Liver (tissue), 9 donors: ENCODE data around the gene C16orf86. TPM values are rescaled to one million over a fixed set of nuclear protein-coding genes. Genes with fewer than 3 reads are reported as not detected.

Source experiments
- DNase-seq: peaks from one replicate; pipeline ENCODE4 v3.0.0-alpha.2; 2017; ENCODE audit warnings: low spot score
- H3K27ac ChIP-seq, 2 donors: one replicate each; pipeline ENCODE4 v1.7.0; 2013; ENCODE audit warnings: inconsistent platforms in 2 of 2, low read length in 2 of 2, control low read depth in 1 of 2, low read depth in 1 of 2, mild to moderate bottlenecking in 1 of 2
- H3K27me3 ChIP-seq, 4 donors: one replicate each; pipeline versions ENCODE4 v1.6.1 to v1.7.0; 2013; ENCODE audit warnings: low read length in 3 of 4, inconsistent platforms in 1 of 4, mild to moderate bottlenecking in 1 of 4, moderate library complexity in 1 of 4; ENCODE audit not compliant: control insufficient read depth in 4 of 4, insufficient read depth in 4 of 4
- H3K36me3 ChIP-seq, 4 donors: one replicate each; pipeline versions ENCODE4 v1.6.1 to v1.7.0; 2013; ENCODE audit warnings: low read length in 3 of 4, mild to moderate bottlenecking in 3 of 4, low read depth in 1 of 4, moderate library complexity in 1 of 4; ENCODE audit not compliant: control insufficient read depth in 4 of 4, insufficient read depth in 3 of 4
- H3K4me1 ChIP-seq, 4 donors: one replicate each; pipeline versions ENCODE4 v1.6.1 to v1.7.0; 2013; ENCODE audit warnings: low read length in 3 of 4, mild to moderate bottlenecking in 3 of 4, moderate library complexity in 1 of 4; ENCODE audit not compliant: control insufficient read depth in 4 of 4, insufficient read depth in 4 of 4
- H3K4me3 ChIP-seq, 3 donors: one replicate each; pipeline versions ENCODE4 v1.6.1 to v1.7.0; 2013; ENCODE audit warnings: low read length in 3 of 3, control low read depth in 1 of 3, low read depth in 1 of 3, mild to moderate bottlenecking in 1 of 3
- H3K9ac ChIP-seq, 2 donors: one replicate each; pipeline ENCODE4 v1.7.0; 2013; ENCODE audit warnings: low read length in 2 of 2, mild to moderate bottlenecking in 2 of 2, moderate library complexity in 2 of 2, control low read depth in 1 of 2, low read depth in 1 of 2
- H3K9me3 ChIP-seq, 4 donors: one replicate each; pipeline versions ENCODE4 v1.6.1 to v1.7.0; 2013; ENCODE audit warnings: low read length in 3 of 4; ENCODE audit not compliant: control insufficient read depth in 4 of 4
- ATF3 ChIP-seq: IDR thresholded peaks from 2 replicates; pipeline ENCODE4 v1.6.1; 2016; ENCODE audit warnings: antibody characterized with exemption
- CTCF ChIP-seq: fragments of 150-350 bp; IDR thresholded peaks from 2 replicates; pipeline ENCODE4 v1.5.1; 2017; ENCODE audit warnings: improper control_type of control experiment, low read depth, low read length; ENCODE audit not compliant: missing input control
- EGR1 ChIP-seq, 2 donors: IDR thresholded peaks; 2 replicates each; pipeline ENCODE4 v1.6.1; 2016 to 2018; ENCODE audit warnings: antibody characterized with exemption in 2 of 2, low read depth in 2 of 2
- FOXA1 ChIP-seq: IDR thresholded peaks from 2 replicates; pipeline ENCODE4 v1.6.1; 2016; ENCODE audit warnings: antibody characterized with exemption
- FOXA2 ChIP-seq: IDR thresholded peaks from 2 replicates; pipeline ENCODE4 v1.6.1; 2016; ENCODE audit warnings: antibody characterized with exemption
- GABPA ChIP-seq, 2 donors: IDR thresholded peaks in 1 of 2; conservative IDR thresholded peaks in 1 of 2; 2 replicates each; pipeline ENCODE4 v1.6.1; 2016; ENCODE audit warnings: antibody characterized with exemption in 2 of 2, mild to moderate bottlenecking in 1 of 2, moderate library complexity in 1 of 2
- HNF4A ChIP-seq, 2 donors: conservative IDR thresholded peaks; 2 replicates each; pipeline ENCODE4 v1.6.1; 2016; ENCODE audit warnings: antibody characterized with exemption in 2 of 2, mild to moderate bottlenecking in 2 of 2
- HNF4G ChIP-seq: IDR thresholded peaks from 2 replicates; pipeline ENCODE4 v1.6.1; 2016; ENCODE audit warnings: antibody characterized with exemption
- JUND ChIP-seq, 2 donors: IDR thresholded peaks; 2 replicates each; pipeline ENCODE4 v1.6.1; 2016; ENCODE audit warnings: antibody characterized with exemption in 2 of 2
- NR2F2 ChIP-seq: IDR thresholded peaks from 2 replicates; pipeline ENCODE4 v1.6.1; 2016; ENCODE audit warnings: antibody characterized with exemption
- RAD21 ChIP-seq, 2 donors: IDR thresholded peaks; 2 replicates each; pipeline ENCODE4 v1.6.1; 2016; ENCODE audit warnings: antibody characterized with exemption in 2 of 2, mild to moderate bottlenecking in 2 of 2
- REST ChIP-seq: IDR thresholded peaks from 2 replicates; pipeline ENCODE4 v1.6.1; 2016; ENCODE audit warnings: antibody characterized with exemption, mild to moderate bottlenecking
- RXRA ChIP-seq, 2 donors: IDR thresholded peaks; 2 replicates each; pipeline ENCODE4 v1.6.1; 2017 to 2018; ENCODE audit warnings: antibody characterized with exemption in 2 of 2, mild to moderate bottlenecking in 1 of 2
- TAF1 ChIP-seq: conservative IDR thresholded peaks from 2 replicates; pipeline ENCODE4 v1.6.1; 2016; ENCODE audit warnings: antibody characterized with exemption, mild to moderate bottlenecking
- YY1 ChIP-seq: IDR thresholded peaks from 2 replicates; pipeline ENCODE4 v1.6.1; 2016; ENCODE audit warnings: antibody characterized with exemption, mild to moderate bottlenecking
- ZBTB33 ChIP-seq: IDR thresholded peaks from 2 replicates; pipeline ENCODE4 v1.6.1; 2016; ENCODE audit warnings: antibody characterized with exemption
- WGBS: extraction: QIAGEN DNeasy Blood & Tissue Kit; methylation state at CpG from one replicate; pipeline ENCODE4 v1.1.7; 2013; 5-methylcytosine and 5-hydroxymethylcytosine counted together
- polyA plus RNA-seq, 2 donors: library from polyadenylated mRNA; stranded (reverse) in 1 of 2; unstranded in 1 of 2; fragments of 200-250 nt in 1 of 2; fragments of >200 nt in 1 of 2; fragmentation: Nextera tagmentation in 1 of 2; extraction: Ambion mirVana in 1 of 2; gene quantifications; one replicate each; pipeline versions ENCODE4 v1.2.1 to v1.2.3, GENCODE V29; 2013 to 2015
- total RNA-seq, 2 donors: library from RNA; depleted of rRNA; stranded (reverse); fragments of >200 nt; gene quantifications; one replicate each; pipeline ENCODE4 v1.2.3, GENCODE V29; 2014
- donor health status: healthy.
- donor health status: healthy.
- donor health status: healthy.
- donor health status: healthy.
- donor health status: healthy.

C16orf86 gene
- total RNA-seq (1 to 10 TPM; 1.2 to 1.9 TPM), polyA plus RNA-seq (1 to 10 TPM; 2.3 to 2.6 TPM)

GRCh38 chr16:67666559-67667452, at the start of gene C16orf86, which contains the start of gene ENKD1:
Gene C16orf86, plus strand, starts transcription at chr16:67666814. Its CDS starts 157 bp downstream, at chr16:67666971.
Gene ENKD1, minus strand, starts transcription at chr16:67666750. Its CDS starts 308 bp downstream, at chr16:67666442.
- Histone ChIP-seq H3K4me3 (peak within 1 kb of the TSS; percentile 57 to 80 (median 70)), H3K9me3 (no peaks in the 10 kb centered on the region), H3K36me3 (no peaks in the 10 kb centered on the region), H3K27ac (peak within 1 kb of the TSS; percentile 92 to 94), H3K4me1 (peaks cover 14 to 65% (median 45%) of the 10 kb centered on the region in 4 donors), H3K9ac (peak within 1 kb of the TSS; percentile 62 to 86), H3K27me3 (no peaks in the 10 kb centered on the region)
- WGBS, result 4% methylated on average over 78 of the region's 78 CpGs
- TF ChIP-seq CTCF (no peak), FOXA1 (no peak), TAF1 (no peak), RXRA (IDR thresholded peaks at IDR 0.05) (no peak), ATF3 (no peak), JUND (IDR thresholded peaks at IDR 0.05) (no peak), RAD21 (IDR thresholded peaks at IDR 0.05) (no peak), FOXA2 (no peak), NR2F2 (peak; percentile 71), ZBTB33 (no peak), HNF4A (conservative IDR thresholded peaks at IDR 0.05) (no peak), EGR1 (IDR thresholded peaks at IDR 0.05; ENCODE audit: low read depth in 2 of 2) (no peak), GABPA (IDR thresholded peaks at IDR 0.05 in 1 of 2, conservative IDR thresholded peaks at IDR 0.05 in 1 of 2) (peak in 1 of 2 donors; percentile 75), HNF4G (no peak), YY1 (peak; percentile 10), REST (no peak)
- DNase-seq, result peak; percentile 81
